Measurements from ENCODE around the gene SLC37A2.

- TF ChIP-seq CTCF (IDR thresholded peaks at IDR 0.05) (no peak), POLR2AphosphoS5 (IDR thresholded peaks at IDR 0.05) (no peak), POLR2A (IDR thresholded peaks at IDR 0.05; ENCODE audit: low read depth) (no peak)
Measured at GRCh38 chr11:125052047-125052446, 11.1 kb upstream of the SLC37A2 start.
